WTC11 (cell line): ENCODE data around the gene SLFN14.

ENCODE experiments used
- CTCF ChIP-seq: fragments of 200-600 bp; IDR thresholded peaks from 2 replicates; pipeline ENCODE4 v1.8.0; 2022; ENCODE audit warnings: antibody characterized with exemption
- FOXP1 ChIP-seq: sonication (generic); formaldehyde crosslinking; IDR thresholded peaks from 2 replicates; pipeline ENCODE4 v1.8.0; 2022; ENCODE audit warnings: missing genetic modification reagents, mild to moderate bottlenecking, moderate library complexity, borderline replicate concordance
- GABPB1 ChIP-seq: sonication (generic); formaldehyde crosslinking; IDR thresholded peaks from 2 replicates; pipeline ENCODE4 v1.8.1; 2023; ENCODE audit warnings: mild to moderate bottlenecking, missing genetic modification reagents
- JUN ChIP-seq: sonication (generic); formaldehyde crosslinking; IDR thresholded peaks from 2 replicates; pipeline ENCODE4 v1.8.0; 2023; ENCODE audit warnings: mild to moderate bottlenecking, missing genetic modification reagents
- NR3C1 ChIP-seq: sonication (generic); formaldehyde crosslinking; conservative IDR thresholded peaks from 2 replicates; pipeline ENCODE4 v1.8.1; 2023; ENCODE audit warnings: low read depth, mild to moderate bottlenecking, missing genetic modification reagents
- TEAD1 ChIP-seq: sonication (generic); formaldehyde crosslinking; IDR thresholded peaks from 2 replicates; pipeline ENCODE4 v1.8.0; 2022; ENCODE audit warnings: mild to moderate bottlenecking, missing genetic modification reagents
- USF2 ChIP-seq: sonication (generic); formaldehyde crosslinking; IDR thresholded peaks from 2 replicates; pipeline ENCODE4 v1.8.1; 2023; ENCODE audit warnings: mild to moderate bottlenecking, missing genetic modification reagents, moderate library complexity
- ZNF263 ChIP-seq: sonication (generic); formaldehyde crosslinking; IDR thresholded peaks from 2 replicates; pipeline ENCODE4 v1.8.1; 2022; ENCODE audit warnings: low read depth, mild to moderate bottlenecking, moderate library complexity, missing genetic modification reagents
- TF ChIP-seq, protein P1 (sequence below): sonication (generic); formaldehyde crosslinking; IDR thresholded peaks from 2 replicates; pipeline ENCODE4 v1.8.0; 2023; ENCODE audit warnings: missing genetic modification reagents
- TF ChIP-seq, protein P2 (sequence below): sonication (generic); formaldehyde crosslinking; IDR thresholded peaks from 2 replicates; pipeline ENCODE4 v1.8.1; 2023; ENCODE audit warnings: mild to moderate bottlenecking, moderate library complexity, missing genetic modification reagents
- TF ChIP-seq, protein P3 (sequence below): fragments of 250-450 bp; sonication (Bioruptor Pico); IDR thresholded peaks from 2 replicates; pipeline ENCODE4 v1.9.0; 2021; ENCODE audit warnings: moderate library complexity, mild to moderate bottlenecking, inconsistent platforms, borderline replicate concordance

DNA sequence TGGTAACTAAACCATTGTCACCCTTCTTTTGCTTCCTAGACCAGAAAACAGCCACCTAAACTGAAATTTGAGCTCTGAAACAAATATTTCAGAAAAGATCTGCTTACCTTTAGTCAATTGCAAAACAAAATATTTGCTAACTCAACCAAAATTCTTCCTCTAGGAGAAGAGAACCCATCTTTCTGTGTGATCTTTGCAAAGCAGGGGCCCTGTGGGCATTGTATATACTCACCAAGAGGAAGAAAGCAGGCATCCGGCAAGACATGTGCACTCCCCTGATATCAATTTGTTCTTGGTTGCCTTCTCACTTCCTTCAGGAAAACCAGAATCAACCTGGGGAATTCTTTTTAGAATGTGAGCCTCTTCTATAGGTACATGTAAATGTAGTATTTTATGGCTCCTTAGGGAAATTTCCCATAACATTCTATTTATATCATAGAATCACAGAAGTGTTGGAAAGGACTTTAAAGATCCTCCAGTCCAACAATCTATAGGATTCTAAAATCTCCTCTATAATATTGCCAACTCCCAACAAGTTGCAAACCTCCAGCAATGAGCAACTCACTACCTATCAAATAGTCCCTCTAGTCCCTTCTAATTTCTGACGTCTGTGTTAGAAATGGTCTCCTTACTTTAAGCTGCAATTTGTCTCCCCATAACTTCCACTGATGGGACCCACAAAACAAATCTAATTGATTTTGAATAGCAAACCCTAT is 966 bp downstream of the SLFN14 start:
- TF ChIP-seq USF2 (CRISPR knock-in tag) (no peak), ZNF263 (CRISPR knock-in tag) (no peak), TEAD1 (CRISPR knock-in tag) (no peak), CTCF (no peak), FOXP1 (no peak), NR3C1 (CRISPR knock-in tag) (no peak), JUN (no peak), GABPB1 (CRISPR knock-in tag) (no peak)
- TF ChIP-seq, protein P1, sequence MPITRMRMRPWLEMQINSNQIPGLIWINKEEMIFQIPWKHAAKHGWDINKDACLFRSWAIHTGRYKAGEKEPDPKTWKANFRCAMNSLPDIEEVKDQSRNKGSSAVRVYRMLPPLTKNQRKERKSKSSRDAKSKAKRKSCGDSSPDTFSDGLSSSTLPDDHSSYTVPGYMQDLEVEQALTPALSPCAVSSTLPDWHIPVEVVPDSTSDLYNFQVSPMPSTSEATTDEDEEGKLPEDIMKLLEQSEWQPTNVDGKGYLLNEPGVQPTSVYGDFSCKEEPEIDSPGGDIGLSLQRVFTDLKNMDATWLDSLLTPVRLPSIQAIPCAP (CRISPR knock-in tag), result no peak
- TF ChIP-seq, protein P2, sequence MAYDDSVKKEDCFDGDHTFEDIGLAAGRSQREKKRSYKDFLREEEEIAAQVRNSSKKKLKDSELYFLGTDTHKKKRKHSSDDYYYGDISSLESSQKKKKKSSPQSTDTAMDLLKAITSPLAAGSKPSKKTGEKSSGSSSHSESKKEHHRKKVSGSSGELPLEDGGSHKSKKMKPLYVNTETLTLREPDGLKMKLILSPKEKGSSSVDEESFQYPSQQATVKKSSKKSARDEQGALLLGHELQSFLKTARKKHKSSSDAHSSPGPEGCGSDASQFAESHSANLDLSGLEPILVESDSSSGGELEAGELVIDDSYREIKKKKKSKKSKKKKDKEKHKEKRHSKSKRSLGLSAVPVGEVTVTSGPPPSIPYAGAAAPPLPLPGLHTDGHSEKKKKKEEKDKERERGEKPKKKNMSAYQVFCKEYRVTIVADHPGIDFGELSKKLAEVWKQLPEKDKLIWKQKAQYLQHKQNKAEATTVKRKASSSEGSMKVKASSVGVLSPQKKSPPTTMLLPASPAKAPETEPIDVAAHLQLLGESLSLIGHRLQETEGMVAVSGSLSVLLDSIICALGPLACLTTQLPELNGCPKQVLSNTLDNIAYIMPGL (CRISPR knock-in tag), result no peak
- TF ChIP-seq, protein P3, sequence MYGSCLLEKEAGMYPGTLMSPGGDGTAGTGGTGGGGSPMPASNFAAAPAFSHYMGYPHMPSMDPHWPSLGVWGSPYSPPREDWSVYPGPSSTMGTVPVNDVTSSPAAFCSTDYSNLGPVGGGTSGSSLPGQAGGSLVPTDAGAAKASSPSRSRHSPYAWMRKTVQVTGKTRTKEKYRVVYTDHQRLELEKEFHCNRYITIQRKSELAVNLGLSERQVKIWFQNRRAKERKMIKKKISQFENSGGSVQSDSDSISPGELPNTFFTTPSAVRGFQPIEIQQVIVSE, result no peak
